HG03196 (cell line): ENCODE measurements around the gene SLC25A25.
"Not testable (repeated sequence)": the region's sequence is repeated elsewhere in the genome, so short reads cannot be mapped to it uniquely, and the experiment has no call there.

Source experiments
- ATAC-seq: cut with Tn5 transposase; IDR thresholded peaks from one replicate; pipeline ENCODE4 v1.9.1; 2021; ENCODE audit not compliant: unreplicated experiment

The SLC25A25 gene

GRCh38 chr9:128108269-128109049 lies 40.4 kb downstream of the SLC25A25 start:
- ATAC-seq, result no peak

GRCh38 chr9:128109050-128109709 lies 41.1 kb downstream of the SLC25A25 start:
- no peak for ATAC-seq

GRCh38 chr9:128111726-128112125 lies 43.7 kb downstream of the SLC25A25 start:
- ATAC-seq, result not testable (repeated sequence)

- ATAC-seq, result no peak
Measured at GRCh38 chr9:128113526-128114325, 45.7 kb downstream of the SLC25A25 start.

DNA sequence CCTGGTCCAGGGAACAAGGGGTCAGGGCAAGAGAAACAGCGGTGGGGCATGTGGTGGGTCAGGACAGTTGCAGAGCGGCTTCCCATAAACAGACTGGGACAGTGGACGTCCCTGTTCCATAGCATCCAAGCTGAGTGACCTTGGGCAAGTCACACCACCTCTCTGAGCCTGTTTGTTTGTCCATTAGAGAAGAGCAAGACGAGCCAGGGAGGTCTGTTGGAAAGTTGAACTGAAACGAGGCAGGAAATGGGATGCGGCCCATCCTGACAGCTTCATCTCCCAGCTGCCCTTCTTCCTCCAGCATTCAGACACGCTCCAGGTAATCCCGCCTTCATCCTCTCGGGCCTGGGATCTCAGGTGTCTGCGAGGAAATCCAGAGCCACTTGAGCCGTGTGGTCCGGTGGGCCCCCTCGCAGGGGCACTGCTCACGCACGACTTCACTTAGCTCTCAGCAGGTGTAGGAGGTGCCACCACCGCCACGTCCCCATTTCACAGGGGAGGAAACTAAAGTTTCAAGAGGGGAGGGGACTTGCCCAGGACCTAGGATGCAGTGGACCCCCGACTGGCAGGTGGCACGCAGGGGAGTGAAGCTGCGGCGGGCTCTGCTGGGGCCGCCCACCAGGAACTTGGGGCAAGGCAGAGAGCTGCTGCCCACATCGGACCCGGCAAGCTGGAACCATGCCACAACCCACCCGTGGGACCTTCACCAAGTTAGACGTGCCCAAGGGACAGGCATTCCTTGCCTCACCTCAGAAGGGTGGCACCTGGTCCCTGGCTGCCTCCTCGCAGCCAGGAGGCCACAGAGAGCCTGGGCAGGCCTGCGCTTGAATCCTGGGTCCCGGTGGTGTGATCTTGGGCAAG lies 46.5 kb downstream of the SLC25A25 start:
- ATAC-seq, result no peak

DNA sequence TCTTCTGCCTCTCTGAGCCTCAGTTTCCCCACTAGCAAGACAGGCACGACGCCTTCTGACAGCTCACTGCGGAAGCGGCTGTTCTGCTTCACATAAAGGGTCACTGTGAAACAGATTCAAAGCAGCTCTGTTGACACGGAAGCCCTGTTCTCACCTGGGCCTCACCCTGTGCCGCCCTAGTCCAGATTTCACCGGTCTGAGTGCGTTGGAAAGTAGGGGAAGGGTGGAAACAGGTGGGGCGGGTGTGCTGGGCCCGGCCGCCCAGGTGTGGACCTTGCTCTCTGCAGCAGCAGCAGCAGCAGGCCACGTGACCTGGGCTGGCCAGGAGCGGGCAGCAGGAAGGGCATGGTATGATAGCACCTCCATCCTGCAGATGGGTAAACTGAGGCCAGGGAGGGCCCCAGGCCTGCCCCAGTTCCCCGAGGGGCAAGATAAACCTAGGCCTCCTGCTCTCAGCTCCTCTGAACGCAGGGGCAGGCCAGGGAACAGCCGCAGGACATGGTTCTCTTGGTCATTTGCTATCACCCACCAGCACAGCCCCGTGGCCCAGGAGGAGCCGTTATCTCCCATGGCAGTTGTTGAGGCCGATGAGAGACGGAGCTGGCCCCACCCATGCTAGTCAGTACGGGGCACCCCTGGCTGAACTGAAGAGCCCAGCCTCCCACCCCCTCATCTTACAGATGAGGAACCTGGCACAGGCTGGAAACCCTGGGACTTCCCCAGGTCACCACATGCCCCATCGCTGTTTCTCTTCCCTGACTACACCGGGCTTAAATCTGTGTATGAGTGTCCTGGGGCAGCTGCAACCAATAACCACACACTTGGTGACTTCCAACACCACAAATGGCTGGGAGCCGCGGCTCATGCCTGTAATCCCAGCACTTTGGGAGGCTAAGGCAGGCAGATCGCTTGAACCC lies 47.4 kb downstream of the SLC25A25 start:
- ATAC-seq, result no peak

GRCh38 chr9:128116104-128117083 lies 48.4 kb downstream of the SLC25A25 start:
- ATAC-seq, result no peak

DNA sequence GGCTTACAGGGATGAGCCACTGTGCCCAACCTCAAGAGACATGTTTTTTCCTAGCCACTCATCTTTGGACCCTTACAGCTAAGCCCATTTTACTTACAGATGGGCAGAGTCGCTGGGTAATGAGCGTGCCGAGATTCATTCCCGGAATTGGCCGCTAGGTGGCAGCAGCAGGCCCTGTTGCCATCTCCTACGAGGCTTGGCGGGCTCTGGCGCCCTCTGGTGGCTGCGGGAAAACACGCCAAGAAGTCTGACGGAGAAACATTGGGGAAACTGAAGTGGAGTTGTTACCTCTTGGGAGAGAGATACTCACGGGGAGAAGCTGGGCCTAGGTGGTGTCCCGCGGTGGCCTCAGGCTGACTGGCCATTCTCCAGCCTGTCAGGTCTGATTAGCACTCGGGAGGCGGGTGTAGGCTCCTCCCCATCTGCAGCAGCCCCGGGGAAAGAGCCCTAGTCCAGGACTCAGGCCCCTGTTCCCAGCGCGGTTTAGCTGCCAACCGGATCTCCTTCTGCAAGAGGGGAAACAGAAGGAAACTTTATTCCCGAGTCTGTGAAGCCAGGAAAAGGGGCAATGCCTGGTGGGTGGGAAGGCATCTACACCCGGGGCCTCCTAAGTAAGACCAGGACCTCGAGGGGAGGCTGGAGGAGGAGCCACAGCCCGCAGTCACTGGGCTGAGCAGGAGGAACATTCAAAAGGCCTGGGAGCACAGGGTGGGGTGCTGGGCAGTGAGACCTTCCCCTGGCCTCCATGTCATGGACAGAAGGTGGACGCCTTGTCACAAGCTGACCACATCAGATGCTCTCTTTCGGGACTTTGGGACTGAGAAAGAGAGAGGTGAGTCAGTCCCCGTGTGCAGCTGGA lies 49.8 kb downstream of the SLC25A25 start:
- no peak for ATAC-seq

DNA sequence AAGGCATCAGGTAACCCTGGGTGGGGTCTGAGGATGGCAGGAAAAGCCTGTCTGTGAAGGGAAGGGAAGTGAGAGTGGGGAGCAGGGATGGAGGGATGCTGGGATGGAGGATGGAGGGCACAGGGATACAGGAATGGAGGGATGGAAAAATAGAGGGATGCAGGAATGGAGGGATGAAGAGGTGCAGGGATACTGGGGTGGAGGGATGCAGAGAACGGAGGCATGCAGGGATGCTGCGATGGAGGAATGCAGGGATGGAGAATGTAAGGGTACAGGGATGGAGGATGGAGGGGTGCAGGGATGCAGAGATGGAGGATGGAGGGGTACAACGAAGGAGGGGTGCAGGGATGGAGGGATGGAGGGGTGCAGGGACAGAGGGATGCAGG lies 50.4 kb downstream of the SLC25A25 start:
- ATAC-seq, result no peak

- no peak for ATAC-seq
Measured at GRCh38 chr9:128118971-128119665, 51.1 kb downstream of the SLC25A25 start.

- ATAC-seq, result no peak
Measured at GRCh38 chr9:128120061-128120740, 52.2 kb downstream of the SLC25A25 start.

DNA sequence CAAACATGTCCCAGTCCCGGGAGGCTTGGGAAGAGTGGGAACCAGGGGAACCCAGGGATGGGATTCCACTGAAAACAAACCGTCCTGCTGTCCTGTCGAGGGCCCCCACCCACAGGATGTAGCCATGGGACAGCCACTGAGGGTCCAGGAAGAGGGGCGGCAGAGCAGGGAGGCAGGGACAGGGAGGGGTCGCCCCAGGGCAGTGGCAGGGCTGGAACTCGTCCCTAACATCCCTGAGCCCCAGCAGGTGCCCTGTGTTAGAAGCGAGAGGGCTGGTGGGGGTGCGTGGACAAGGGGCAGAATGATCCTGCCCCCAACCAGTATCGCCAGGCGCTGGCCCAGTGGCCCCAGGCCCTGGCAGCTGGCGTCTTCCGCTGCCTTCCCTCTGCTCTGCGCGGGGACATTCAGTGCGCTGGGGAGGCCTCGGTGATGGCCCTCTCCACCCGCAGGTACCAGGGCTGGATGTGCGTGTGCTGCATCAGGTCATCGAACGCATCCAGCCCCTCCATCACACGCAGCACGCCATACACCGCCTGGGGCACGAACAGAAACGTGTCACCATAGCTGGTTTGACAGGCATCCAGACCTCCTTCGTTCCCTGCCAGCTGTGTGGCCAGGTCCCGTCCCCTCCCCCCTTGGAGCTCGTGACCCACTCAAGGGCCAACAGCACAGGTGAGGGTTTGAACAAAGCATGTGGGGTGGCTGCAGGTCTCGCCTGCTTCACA lies 52.9 kb downstream of the SLC25A25 start:
- ATAC-seq, result no peak

DNA sequence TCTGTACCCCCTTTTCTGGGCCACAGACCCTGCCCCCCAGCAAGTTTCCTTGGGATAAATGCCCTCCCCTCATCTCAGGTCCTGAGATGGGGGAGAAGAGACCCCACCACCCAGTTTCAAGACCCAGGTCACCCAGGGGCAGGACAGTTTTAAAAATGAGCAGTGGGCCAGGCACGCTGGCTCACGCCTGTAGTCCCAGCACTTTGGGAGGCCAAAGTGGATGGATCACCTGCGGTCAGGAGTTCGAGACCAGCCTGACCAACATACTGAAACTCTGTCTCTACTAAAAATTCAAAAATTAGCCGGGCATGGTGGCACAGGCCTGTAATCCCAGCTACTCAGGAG lies 53.4 kb downstream of the SLC25A25 start:
- no peak for ATAC-seq

DNA sequence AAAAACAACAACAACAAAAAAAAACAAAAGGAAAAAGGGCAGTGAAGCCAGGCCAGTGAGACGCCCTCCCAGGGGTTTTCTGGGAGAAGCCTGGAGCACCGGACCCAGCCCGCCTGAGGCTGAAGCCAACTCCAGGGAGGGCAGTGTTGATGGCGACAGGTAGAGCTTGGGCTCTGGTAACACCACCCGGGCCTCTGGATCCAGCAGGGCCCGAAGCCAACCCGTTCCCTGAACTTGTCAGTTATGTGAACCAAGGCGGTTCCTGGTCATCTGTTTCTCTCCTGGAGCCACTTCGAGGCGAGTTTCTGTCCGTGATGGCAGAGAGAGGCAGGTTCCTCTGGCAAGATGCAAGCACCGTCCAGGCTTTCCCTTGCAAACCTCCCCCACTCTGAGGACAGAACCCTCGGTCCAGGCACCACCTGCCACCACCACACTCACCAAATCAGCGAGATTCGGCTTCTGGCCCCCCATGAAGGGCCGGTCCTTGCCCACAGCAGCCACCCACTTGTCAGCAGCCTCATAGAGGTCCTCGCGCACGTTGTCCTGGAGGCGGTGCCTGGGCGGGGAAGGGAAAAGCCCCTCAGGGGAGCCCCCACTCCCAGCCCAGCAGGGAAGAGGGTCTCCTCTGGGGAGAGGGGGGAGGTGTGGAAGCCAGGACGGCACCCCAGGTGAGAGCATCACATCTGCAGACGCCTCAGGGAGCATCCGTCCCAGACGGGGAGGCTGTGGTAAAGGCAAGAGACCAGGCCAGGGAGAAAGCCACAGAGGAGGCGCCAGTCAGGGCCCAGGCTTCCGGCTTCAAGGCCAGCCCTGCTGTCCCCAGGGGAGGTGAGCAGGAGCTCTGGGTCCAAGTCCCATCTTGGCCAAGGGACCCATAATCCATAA lies 54.1 kb downstream of the SLC25A25 start:
- ATAC-seq, result no peak

DNA sequence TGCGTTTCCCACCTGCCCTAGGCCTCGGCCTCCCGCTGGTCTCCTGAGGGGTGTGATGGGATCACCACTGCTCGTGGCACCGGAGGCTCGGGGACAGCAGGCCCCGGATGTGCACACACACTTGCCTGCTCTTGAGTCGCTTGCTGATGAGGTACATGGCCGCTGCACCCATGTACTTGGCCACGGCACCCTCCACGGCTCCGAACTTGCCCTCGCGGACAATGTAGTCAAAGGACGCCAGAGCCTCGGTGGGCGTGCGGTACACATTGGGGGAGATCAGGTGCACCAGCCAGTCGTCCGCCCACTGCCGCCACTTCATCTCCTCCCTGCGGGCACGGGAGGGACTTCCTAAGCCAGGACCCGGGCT lies 54.8 kb downstream of the SLC25A25 start:
- no peak for ATAC-seq
